GM23338 (cell line): ENCODE data around the gene HDAC10. TPM values are rescaled to one million over a fixed set of nuclear protein-coding genes. Genes with fewer than 3 reads are reported as not detected.

Experiments
- ATAC-seq: fragments of 200-7000 bp; cut with Tn5 transposase; 3 replicates; pipeline ENCODE4 v1.9.1; 2020
- DNase-seq: peaks from one replicate; pipeline ENCODE4 v3.0.0-alpha.2; 2015; ENCODE audit warnings: low spot score
- H2AFZ ChIP-seq: fragments of 200-600 bp; sonication (generic); 2 replicates; pipeline ENCODE4 v1.8.0; 2016; ENCODE audit warnings: antibody characterized with exemption, mild to moderate bottlenecking, moderate library complexity
- H3F3A ChIP-seq: fragments of 200-600 bp; sonication (generic); replicated peaks from 2 replicates; pipeline ENCODE4 v1.8.0; 2017; ENCODE audit warnings: antibody characterized with exemption, mixed run types, low read depth
- H3K27ac ChIP-seq: fragments of 200-600 bp; sonication (generic); 2 replicates; pipeline ENCODE4 v1.6.1; 2016; ENCODE audit warnings: low read depth
- H3K27me3 ChIP-seq: fragments of 200-600 bp; sonication (generic); 2 replicates; pipeline ENCODE4 v1.8.0; 2016; ENCODE audit warnings: mild to moderate bottlenecking, mixed run types, moderate library complexity; ENCODE audit not compliant: insufficient read depth
- H3K36me3 ChIP-seq: fragments of 200-600 bp; sonication (generic); 2 replicates; pipeline ENCODE4 v1.8.0; 2016; ENCODE audit warnings: mild to moderate bottlenecking; ENCODE audit not compliant: insufficient read depth
- H3K4me1 ChIP-seq: fragments of 200-600 bp; sonication (generic); 2 replicates; pipeline ENCODE4 v1.8.0; 2016; ENCODE audit warnings: mild to moderate bottlenecking, moderate library complexity; ENCODE audit not compliant: insufficient read depth
- H3K4me2 ChIP-seq: fragments of 200-600 bp; sonication (generic); 2 replicates; pipeline ENCODE4 v1.7.1; 2017; ENCODE audit warnings: mixed run types
- H3K4me3 ChIP-seq: fragments of 200-600 bp; sonication (generic); 2 replicates; pipeline ENCODE4 v1.6.1; 2016; ENCODE audit warnings: mixed run types
- H3K79me2 ChIP-seq: fragments of 200-600 bp; sonication (generic); replicated peaks from 2 replicates; pipeline ENCODE4 v1.8.0; 2017; ENCODE audit warnings: mild to moderate bottlenecking; ENCODE audit not compliant: insufficient read depth
- H3K9me2 ChIP-seq: fragments of 200-600 bp; sonication (generic); 2 replicates; pipeline ENCODE4 v1.8.0; 2017; ENCODE audit not compliant: insufficient read depth
- H4K20me1 ChIP-seq: fragments of 200-600 bp; sonication (generic); replicated peaks from 2 replicates; pipeline ENCODE4 v1.8.0; 2017; ENCODE audit warnings: mild to moderate bottlenecking; ENCODE audit not compliant: insufficient read depth
- H3K27ac Mint-ChIP-seq: 2 replicates; pipeline ENCODE4 v1.8.0; 2020; ENCODE audit warnings: inconsistent platforms, mild to moderate bottlenecking, moderate library complexity, mixed read lengths
- H3K27me3 Mint-ChIP-seq: 3 replicates; pipeline ENCODE4 v1.8.0; 2022; ENCODE audit warnings: low read depth, mild to moderate bottlenecking, moderate library complexity, mixed read lengths, inconsistent platforms; ENCODE audit not compliant: insufficient read depth, poor library complexity
- H3K36me3 Mint-ChIP-seq: 3 replicates; pipeline ENCODE4 v1.8.0; 2021; ENCODE audit warnings: low read depth, mild to moderate bottlenecking, inconsistent platforms, moderate library complexity, mixed read lengths
- H3K4me1 Mint-ChIP-seq: 3 replicates; pipeline ENCODE4 v1.8.0; 2020; ENCODE audit warnings: mild to moderate bottlenecking, inconsistent platforms, mixed read lengths
- H3K4me3 Mint-ChIP-seq: 3 replicates; pipeline ENCODE4 v1.8.0; 2021; ENCODE audit warnings: moderate library complexity, mild to moderate bottlenecking, inconsistent platforms, mixed read lengths
- H3K9me3 Mint-ChIP-seq: 3 replicates; pipeline ENCODE4 v1.8.0; 2020; ENCODE audit warnings: moderate library complexity, mild to moderate bottlenecking, inconsistent platforms, mixed read lengths
- CREB1 ChIP-seq: fragments of 250-450 bp; sonication (Bioruptor Pico); IDR thresholded peaks from 2 replicates; pipeline ENCODE4 v1.5.0; 2020; ENCODE audit warnings: low read depth, mild to moderate bottlenecking, moderate library complexity
- JUNB ChIP-seq: IDR thresholded peaks from one replicate; pipeline ENCODE4 v1.6.1; 2016; ENCODE audit warnings: antibody characterized with exemption; ENCODE audit not compliant: unreplicated experiment
- STAT1 ChIP-seq: IDR thresholded peaks from one replicate; pipeline ENCODE4 v1.6.1; 2016; ENCODE audit warnings: antibody characterized with exemption; ENCODE audit not compliant: unreplicated experiment
- ZNF114 ChIP-seq: fragments of 250-450 bp; sonication (Bioruptor Pico); IDR thresholded peaks from 2 replicates; pipeline ENCODE4 v1.5.0; 2020; ENCODE audit warnings: mild to moderate bottlenecking, moderate library complexity
- polyA plus RNA-seq: library from polyadenylated mRNA; unstranded; fragments of >200 nt; fragmentation: Nextera tagmentation; extraction: Ambion mirVana; gene quantifications from 2 replicates; pipeline ENCODE4 v1.2.1, GENCODE V29; 2016
- total RNA-seq: library from RNA; depleted of rRNA; stranded (reverse); fragments of >200 nt; shearing (Covaris generic); gene quantifications from 2 replicates; pipeline ENCODE4 v1.2.3, GENCODE V29; 2014
- TF ChIP-seq, protein P1 (sequence below): IDR thresholded peaks from one replicate; pipeline ENCODE4 v1.6.1; 2018; ENCODE audit warnings: antibody characterized with exemption; ENCODE audit not compliant: unreplicated experiment
- TF ChIP-seq, protein P2 (sequence below): IDR thresholded peaks from 2 replicates; pipeline ENCODE4 v1.6.1; 2016; ENCODE audit warnings: antibody characterized with exemption
- TF ChIP-seq, protein P3 (sequence below): fragments of 250-450 bp; sonication (Bioruptor Pico); IDR thresholded peaks from 2 replicates; pipeline ENCODE4 v1.5.0; 2020; ENCODE audit warnings: mild to moderate bottlenecking, moderate library complexity

The HDAC10 gene
- total and polyA plus RNA-seq, 2 experiments from 2014 or later: 4.1 to 41.9 TPM

DNA sequence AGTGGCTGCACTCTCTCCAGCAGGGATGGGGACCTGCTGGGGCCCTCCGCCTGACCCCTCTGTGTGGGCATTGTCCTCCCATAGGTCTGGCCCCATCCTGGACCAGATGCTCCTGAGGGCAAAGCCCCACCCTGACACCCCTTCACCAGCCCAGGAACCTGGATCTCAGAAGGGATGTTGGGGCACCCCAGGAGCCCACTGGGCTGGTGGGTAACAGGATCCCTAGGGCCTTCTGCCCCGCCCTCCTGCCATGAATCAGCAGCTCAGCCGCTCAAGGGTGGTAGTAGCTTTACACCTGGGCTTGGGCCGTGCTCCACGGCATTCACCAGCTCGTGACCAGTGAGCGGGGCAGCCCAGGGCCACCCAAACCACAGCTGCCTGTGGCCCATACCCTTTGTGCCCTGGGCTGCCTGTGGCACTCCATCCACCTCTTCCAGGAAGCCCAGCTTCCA is 11.4 kb upstream of the HDAC10 start:
- ATAC-seq (peak; percentile 10), DNase-seq (no peak)
- Histone ChIP-seq H3K9me2 (no peaks in the 10 kb centered on the region), H3F3A (no peaks in the 10 kb centered on the region), H3K36me3 (no peaks in the 10 kb centered on the region), H3K79me2 (no peaks in the 10 kb centered on the region), H3K4me3 (peak overlapping the region; percentile 64; the same call in 1 of the 2 replicates), H3K4me1 (peaks cover 7% of the 10 kb centered on the region), H3K27me3 (peaks cover 39% of the 10 kb centered on the region), H2AFZ (no peak overlapping the region), H4K20me1 (no peaks in the 10 kb centered on the region), H3K27ac (no peak overlapping the region), H3K4me2 (peak overlapping the region; percentile 66; the same call in 1 of the 2 replicates)
- Mint-ChIP-seq H3K4me1 (peaks cover 6% of the 10 kb centered on the region; the same call in 2 of the 3 replicates), H3K36me3 (no peaks in the 10 kb centered on the region), H3K9me3 (no peaks in the 10 kb centered on the region), H3K27ac (no peak overlapping the region), H3K4me3 (peak overlapping the region; percentile 68), H3K27me3 (peaks cover 34% of the 10 kb centered on the region)
- TF ChIP-seq, protein P1, sequence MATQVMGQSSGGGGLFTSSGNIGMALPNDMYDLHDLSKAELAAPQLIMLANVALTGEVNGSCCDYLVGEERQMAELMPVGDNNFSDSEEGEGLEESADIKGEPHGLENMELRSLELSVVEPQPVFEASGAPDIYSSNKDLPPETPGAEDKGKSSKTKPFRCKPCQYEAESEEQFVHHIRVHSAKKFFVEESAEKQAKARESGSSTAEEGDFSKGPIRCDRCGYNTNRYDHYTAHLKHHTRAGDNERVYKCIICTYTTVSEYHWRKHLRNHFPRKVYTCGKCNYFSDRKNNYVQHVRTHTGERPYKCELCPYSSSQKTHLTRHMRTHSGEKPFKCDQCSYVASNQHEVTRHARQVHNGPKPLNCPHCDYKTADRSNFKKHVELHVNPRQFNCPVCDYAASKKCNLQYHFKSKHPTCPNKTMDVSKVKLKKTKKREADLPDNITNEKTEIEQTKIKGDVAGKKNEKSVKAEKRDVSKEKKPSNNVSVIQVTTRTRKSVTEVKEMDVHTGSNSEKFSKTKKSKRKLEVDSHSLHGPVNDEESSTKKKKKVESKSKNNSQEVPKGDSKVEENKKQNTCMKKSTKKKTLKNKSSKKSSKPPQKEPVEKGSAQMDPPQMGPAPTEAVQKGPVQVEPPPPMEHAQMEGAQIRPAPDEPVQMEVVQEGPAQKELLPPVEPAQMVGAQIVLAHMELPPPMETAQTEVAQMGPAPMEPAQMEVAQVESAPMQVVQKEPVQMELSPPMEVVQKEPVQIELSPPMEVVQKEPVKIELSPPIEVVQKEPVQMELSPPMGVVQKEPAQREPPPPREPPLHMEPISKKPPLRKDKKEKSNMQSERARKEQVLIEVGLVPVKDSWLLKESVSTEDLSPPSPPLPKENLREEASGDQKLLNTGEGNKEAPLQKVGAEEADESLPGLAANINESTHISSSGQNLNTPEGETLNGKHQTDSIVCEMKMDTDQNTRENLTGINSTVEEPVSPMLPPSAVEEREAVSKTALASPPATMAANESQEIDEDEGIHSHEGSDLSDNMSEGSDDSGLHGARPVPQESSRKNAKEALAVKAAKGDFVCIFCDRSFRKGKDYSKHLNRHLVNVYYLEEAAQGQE: no peak
- no peak for TF ChIP-seq CREB1 (CRISPR knock-in tag)
- TF ChIP-seq, protein P2, sequence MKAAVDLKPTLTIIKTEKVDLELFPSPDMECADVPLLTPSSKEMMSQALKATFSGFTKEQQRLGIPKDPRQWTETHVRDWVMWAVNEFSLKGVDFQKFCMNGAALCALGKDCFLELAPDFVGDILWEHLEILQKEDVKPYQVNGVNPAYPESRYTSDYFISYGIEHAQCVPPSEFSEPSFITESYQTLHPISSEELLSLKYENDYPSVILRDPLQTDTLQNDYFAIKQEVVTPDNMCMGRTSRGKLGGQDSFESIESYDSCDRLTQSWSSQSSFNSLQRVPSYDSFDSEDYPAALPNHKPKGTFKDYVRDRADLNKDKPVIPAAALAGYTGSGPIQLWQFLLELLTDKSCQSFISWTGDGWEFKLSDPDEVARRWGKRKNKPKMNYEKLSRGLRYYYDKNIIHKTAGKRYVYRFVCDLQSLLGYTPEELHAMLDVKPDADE: no peak
- TF ChIP-seq STAT1: no peak
- TF ChIP-seq JUNB: no peak
- TF ChIP-seq, protein P3, sequence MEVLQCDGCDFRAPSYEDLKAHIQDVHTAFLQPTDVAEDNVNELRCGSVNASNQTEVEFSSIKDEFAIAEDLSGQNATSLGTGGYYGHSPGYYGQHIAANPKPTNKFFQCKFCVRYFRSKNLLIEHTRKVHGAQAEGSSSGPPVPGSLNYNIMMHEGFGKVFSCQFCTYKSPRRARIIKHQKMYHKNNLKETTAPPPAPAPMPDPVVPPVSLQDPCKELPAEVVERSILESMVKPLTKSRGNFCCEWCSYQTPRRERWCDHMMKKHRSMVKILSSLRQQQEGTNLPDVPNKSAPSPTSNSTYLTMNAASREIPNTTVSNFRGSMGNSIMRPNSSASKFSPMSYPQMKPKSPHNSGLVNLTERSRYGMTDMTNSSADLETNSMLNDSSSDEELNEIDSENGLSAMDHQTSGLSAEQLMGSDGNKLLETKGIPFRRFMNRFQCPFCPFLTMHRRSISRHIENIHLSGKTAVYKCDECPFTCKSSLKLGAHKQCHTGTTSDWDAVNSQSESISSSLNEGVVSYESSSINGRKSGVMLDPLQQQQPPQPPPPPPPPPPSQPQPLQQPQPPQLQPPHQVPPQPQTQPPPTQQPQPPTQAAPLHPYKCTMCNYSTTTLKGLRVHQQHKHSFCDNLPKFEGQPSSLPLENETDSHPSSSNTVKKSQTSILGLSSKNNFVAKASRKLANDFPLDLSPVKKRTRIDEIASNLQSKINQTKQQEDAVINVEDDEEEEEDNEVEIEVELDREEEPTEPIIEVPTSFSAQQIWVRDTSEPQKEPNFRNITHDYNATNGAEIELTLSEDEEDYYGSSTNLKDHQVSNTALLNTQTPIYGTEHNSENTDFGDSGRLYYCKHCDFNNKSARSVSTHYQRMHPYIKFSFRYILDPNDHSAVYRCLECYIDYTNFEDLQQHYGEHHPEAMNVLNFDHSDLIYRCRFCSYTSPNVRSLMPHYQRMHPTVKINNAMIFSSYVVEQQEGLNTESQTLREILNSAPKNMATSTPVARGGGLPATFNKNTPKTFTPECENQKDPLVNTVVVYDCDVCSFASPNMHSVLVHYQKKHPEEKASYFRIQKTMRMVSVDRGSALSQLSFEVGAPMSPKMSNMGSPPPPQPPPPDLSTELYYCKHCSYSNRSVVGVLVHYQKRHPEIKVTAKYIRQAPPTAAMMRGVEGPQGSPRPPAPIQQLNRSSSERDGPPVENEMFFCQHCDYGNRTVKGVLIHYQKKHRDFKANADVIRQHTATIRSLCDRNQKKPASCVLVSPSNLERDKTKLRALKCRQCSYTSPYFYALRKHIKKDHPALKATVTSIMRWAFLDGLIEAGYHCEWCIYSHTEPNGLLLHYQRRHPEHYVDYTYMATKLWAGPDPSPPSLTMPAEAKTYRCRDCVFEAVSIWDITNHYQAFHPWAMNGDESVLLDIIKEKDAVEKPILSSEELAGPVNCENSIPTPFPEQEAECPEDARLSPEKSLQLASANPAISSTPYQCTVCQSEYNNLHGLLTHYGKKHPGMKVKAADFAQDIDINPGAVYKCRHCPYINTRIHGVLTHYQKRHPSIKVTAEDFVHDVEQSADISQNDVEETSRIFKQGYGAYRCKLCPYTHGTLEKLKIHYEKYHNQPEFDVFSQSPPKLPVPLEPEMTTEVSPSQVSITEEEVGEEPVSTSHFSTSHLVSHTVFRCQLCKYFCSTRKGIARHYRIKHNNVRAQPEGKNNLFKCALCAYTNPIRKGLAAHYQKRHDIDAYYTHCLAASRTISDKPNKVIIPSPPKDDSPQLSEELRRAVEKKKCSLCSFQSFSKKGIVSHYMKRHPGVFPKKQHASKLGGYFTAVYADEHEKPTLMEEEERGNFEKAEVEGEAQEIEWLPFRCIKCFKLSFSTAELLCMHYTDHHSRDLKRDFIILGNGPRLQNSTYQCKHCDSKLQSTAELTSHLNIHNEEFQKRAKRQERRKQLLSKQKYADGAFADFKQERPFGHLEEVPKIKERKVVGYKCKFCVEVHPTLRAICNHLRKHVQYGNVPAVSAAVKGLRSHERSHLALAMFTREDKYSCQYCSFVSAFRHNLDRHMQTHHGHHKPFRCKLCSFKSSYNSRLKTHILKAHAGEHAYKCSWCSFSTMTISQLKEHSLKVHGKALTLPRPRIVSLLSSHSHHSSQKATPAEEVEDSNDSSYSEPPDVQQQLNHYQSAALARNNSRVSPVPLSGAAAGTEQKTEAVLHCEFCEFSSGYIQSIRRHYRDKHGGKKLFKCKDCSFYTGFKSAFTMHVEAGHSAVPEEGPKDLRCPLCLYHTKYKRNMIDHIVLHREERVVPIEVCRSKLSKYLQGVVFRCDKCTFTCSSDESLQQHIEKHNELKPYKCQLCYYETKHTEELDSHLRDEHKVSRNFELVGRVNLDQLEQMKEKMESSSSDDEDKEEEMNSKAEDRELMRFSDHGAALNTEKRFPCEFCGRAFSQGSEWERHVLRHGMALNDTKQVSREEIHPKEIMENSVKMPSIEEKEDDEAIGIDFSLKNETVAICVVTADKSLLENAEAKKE: no peak
- no peak for TF ChIP-seq ZNF114
